Effector memory CD8-positive, alpha-beta T cell (primary cell): ENCODE measurements around the gene NEUROD2.

ENCODE experiments used
- ATAC-seq: fragments of 150-1000 bp; cut with Tn5 transposase; replicated peaks from 2 replicates; pipeline ENCODE4 v1.10.0; 2021; ENCODE audit warnings: mild to moderate bottlenecking, moderate library complexity
- DNase-seq, 3 experiments: peaks; one replicate each; pipeline ENCODE4 v3.0.0; 2021
- H3K27ac Mint-ChIP-seq, 2 donors: one replicate each; pipeline ENCODE4 v1.8.0; 2022; ENCODE audit warnings: mild to moderate bottlenecking in 2 of 2, mixed read lengths in 2 of 2, moderate library complexity in 2 of 2
- H3K27me3 Mint-ChIP-seq, 2 donors: one replicate each; pipeline ENCODE4 v1.8.0; 2022; ENCODE audit warnings: mixed read lengths in 2 of 2
- H3K36me3 Mint-ChIP-seq: one replicate; pipeline ENCODE4 v1.8.0; 2022; ENCODE audit warnings: mild to moderate bottlenecking, moderate library complexity, mixed read lengths; ENCODE audit not compliant: insufficient read depth
- H3K4me1 Mint-ChIP-seq, 2 donors: one replicate each; pipeline ENCODE4 v1.8.0; 2022; ENCODE audit warnings: low read depth in 2 of 2, mixed read lengths in 2 of 2
- H3K4me3 Mint-ChIP-seq, 2 donors: one replicate each; pipeline ENCODE4 v1.8.0; 2022; ENCODE audit warnings: mild to moderate bottlenecking in 2 of 2, mixed read lengths in 2 of 2, moderate library complexity in 2 of 2
- H3K9me3 Mint-ChIP-seq, 2 donors: one replicate each; pipeline ENCODE4 v1.8.0; 2022; ENCODE audit warnings: mixed read lengths in 2 of 2

Gene NEUROD2

GRCh38 chr17:39641097-39641496 is 33.4 kb upstream of the NEUROD2 start:
- peaks cover 75 to 80% of the 10 kb centered on the region in 2 donors for H3K4me1 Mint-ChIP-seq
- H3K27me3 Mint-ChIP-seq = no peaks in the 10 kb centered on the region
- ATAC-seq = no peak
- no peak for DNase-seq
- H3K36me3 Mint-ChIP-seq = peaks cover 8% of the 10 kb centered on the region
- H3K4me3 Mint-ChIP-seq = no peak overlapping the region
- no peaks in the 10 kb centered on the region for H3K9me3 Mint-ChIP-seq
- H3K27ac Mint-ChIP-seq = peak overlapping the region; percentile 27 to 73

- H3K9me3 Mint-ChIP-seq = no peaks in the 10 kb centered on the region
- ATAC-seq = no peak
Measured at GRCh38 chr17:39640591-39641031, 32.9 kb upstream of the NEUROD2 start.

GRCh38 chr17:39639566-39640458 is 32.1 kb upstream of the NEUROD2 start:
- H3K36me3 Mint-ChIP-seq = peaks cover 1% of the 10 kb centered on the region
- ATAC-seq (no peak), DNase-seq (no peak)
- H3K27ac Mint-ChIP-seq = peak overlapping the region in 1 of 2 donors; percentile 20
- H3K4me3 Mint-ChIP-seq = peak overlapping the region; percentile 19 to 52
- H3K4me1 Mint-ChIP-seq = peaks cover 68 to 69% of the 10 kb centered on the region in 2 donors
- no peaks in the 10 kb centered on the region for H3K9me3 Mint-ChIP-seq
- no peaks in the 10 kb centered on the region for H3K27me3 Mint-ChIP-seq

More at GRCh38 chr17:39640591-39641031, 32.9 kb upstream of the NEUROD2 start:
- Mint-ChIP-seq H3K36me3 (peaks cover 3% of the 10 kb centered on the region), H3K27me3 (no peaks in the 10 kb centered on the region), H3K4me3 (no peak overlapping the region), H3K27ac (peak overlapping the region in 1 of 2 donors; percentile 22), H3K4me1 (peaks cover 75 to 77% of the 10 kb centered on the region in 2 donors)
- no peak for DNase-seq

GRCh38 chr17:39639043-39639442 is 31.3 kb upstream of the NEUROD2 start:
- no peak for DNase-seq
- ATAC-seq = no peak
- H3K36me3 Mint-ChIP-seq = no peaks in the 10 kb centered on the region
- H3K4me1 Mint-ChIP-seq = peaks cover 64 to 67% of the 10 kb centered on the region in 2 donors
- no peaks in the 10 kb centered on the region for H3K27me3 Mint-ChIP-seq
- no peak overlapping the region for H3K27ac Mint-ChIP-seq
- no peaks in the 10 kb centered on the region for H3K9me3 Mint-ChIP-seq
- H3K4me3 Mint-ChIP-seq = peak overlapping the region; percentile 19 to 50

GRCh38 chr17:39638317-39638716 is 30.6 kb upstream of the NEUROD2 start:
- H3K4me1 Mint-ChIP-seq = peaks cover 60 to 61% of the 10 kb centered on the region in 2 donors
- DNase-seq (no peak), ATAC-seq (no peak)
- H3K27ac Mint-ChIP-seq = peak overlapping the region in 1 of 2 donors; percentile 93
- H3K27me3 Mint-ChIP-seq = no peaks in the 10 kb centered on the region
- H3K4me3 Mint-ChIP-seq = peak overlapping the region; percentile 86 to 93
- no peaks in the 10 kb centered on the region for H3K36me3 Mint-ChIP-seq
- H3K9me3 Mint-ChIP-seq = no peaks in the 10 kb centered on the region

- H3K27me3 Mint-ChIP-seq = peaks cover 1 to 4% of the 10 kb centered on the region in 2 donors
- peaks cover 48 to 49% of the 10 kb centered on the region in 2 donors for H3K4me1 Mint-ChIP-seq
- ATAC-seq = peak; percentile 90
- DNase-seq = peak; percentile 83 to 84 (median 84)
- no peaks in the 10 kb centered on the region for H3K36me3 Mint-ChIP-seq
- peak within 1 kb of the TSS; percentile 73 to 93 for H3K27ac Mint-ChIP-seq
- H3K4me3 Mint-ChIP-seq = peak within 1 kb of the TSS; percentile 86 to 93
- H3K9me3 Mint-ChIP-seq = no peaks in the 10 kb centered on the region
Measured at GRCh38 chr17:39636927-39637736, 29.4 kb upstream of the NEUROD2 start, which contains the start of gene STARD3. TSS of gene STARD3 (plus strand) at chr17:39637144. CDS start at chr17:39653532, 16,388 bp downstream.

GRCh38 chr17:39636587-39636926 is 28.8 kb upstream of the NEUROD2 start:
- H3K9me3 Mint-ChIP-seq = no peaks in the 10 kb centered on the region
- H3K27ac Mint-ChIP-seq = peak overlapping the region; percentile 73 to 93
- no peaks in the 10 kb centered on the region for H3K36me3 Mint-ChIP-seq
- peaks cover 7 to 10% of the 10 kb centered on the region in 2 donors for H3K27me3 Mint-ChIP-seq
- no peak for DNase-seq
- H3K4me3 Mint-ChIP-seq = peak overlapping the region; percentile 86 to 93
- H3K4me1 Mint-ChIP-seq = peaks cover 43 to 44% of the 10 kb centered on the region in 2 donors
- ATAC-seq = peak; percentile 2

- peak overlapping the region; percentile 73 to 93 for H3K27ac Mint-ChIP-seq
- peaks cover 34 to 37% of the 10 kb centered on the region in 2 donors for H3K4me1 Mint-ChIP-seq
- H3K4me3 Mint-ChIP-seq = peak overlapping the region; percentile 86 to 93
Measured at GRCh38 chr17:39635614-39636176, 28.0 kb upstream of the NEUROD2 start.

GRCh38 chr17:39634384-39634871 is 26.7 kb upstream of the NEUROD2 start:
- peak in 2 of 3 experiments; percentile 22 to 24 for DNase-seq
- peaks cover 15 to 31% of the 10 kb centered on the region in 2 donors for H3K27me3 Mint-ChIP-seq
- no peaks in the 10 kb centered on the region for H3K36me3 Mint-ChIP-seq
- no peak overlapping the region for H3K27ac Mint-ChIP-seq
- peaks cover 23 to 27% of the 10 kb centered on the region in 2 donors for H3K4me1 Mint-ChIP-seq
- no peak for ATAC-seq
- no peaks in the 10 kb centered on the region for H3K9me3 Mint-ChIP-seq
- H3K4me3 Mint-ChIP-seq = no peak overlapping the region

More at GRCh38 chr17:39635614-39636176, 28.0 kb upstream of the NEUROD2 start:
- Mint-ChIP-seq H3K36me3 (no peaks in the 10 kb centered on the region), H3K27me3 (peaks cover 15 to 18% of the 10 kb centered on the region in 2 donors), H3K9me3 (no peaks in the 10 kb centered on the region)
- ATAC-seq (no peak), DNase-seq (no peak)

- no peaks in the 10 kb centered on the region for H3K9me3 Mint-ChIP-seq
- peaks cover 17 to 38% of the 10 kb centered on the region in 2 donors for H3K27me3 Mint-ChIP-seq
- no peak overlapping the region for H3K27ac Mint-ChIP-seq
- H3K4me1 Mint-ChIP-seq = peaks cover 18 to 20% of the 10 kb centered on the region in 2 donors
- H3K4me3 Mint-ChIP-seq = no peak overlapping the region
- no peaks in the 10 kb centered on the region for H3K36me3 Mint-ChIP-seq
- ATAC-seq (no peak), DNase-seq (no peak)
Measured at GRCh38 chr17:39633570-39634183, 26.0 kb upstream of the NEUROD2 start.

- Mint-ChIP-seq H3K9me3 (no peaks in the 10 kb centered on the region), H3K27ac (peak overlapping the region in 1 of 2 donors; percentile 72), H3K4me3 (no peak overlapping the region), H3K36me3 (no peaks in the 10 kb centered on the region), H3K27me3 (peaks cover 27 to 51% of the 10 kb centered on the region in 2 donors), H3K4me1 (peaks cover 4 to 9% of the 10 kb centered on the region in 2 donors)
- ATAC-seq (no peak), DNase-seq (no peak)
Measured at GRCh38 chr17:39632153-39632941, 24.6 kb upstream of the NEUROD2 start.

- ATAC-seq (no peak), DNase-seq (no peak)
- peaks cover 2 to 8% of the 10 kb centered on the region in 2 donors for H3K4me1 Mint-ChIP-seq
- peak overlapping the region in 1 of 2 donors; percentile 72 for H3K27ac Mint-ChIP-seq
- H3K27me3 Mint-ChIP-seq = peaks cover 31 to 59% of the 10 kb centered on the region in 2 donors
- no peaks in the 10 kb centered on the region for H3K9me3 Mint-ChIP-seq
- no peak overlapping the region for H3K4me3 Mint-ChIP-seq
- no peaks in the 10 kb centered on the region for H3K36me3 Mint-ChIP-seq
Measured at GRCh38 chr17:39631403-39631802, 23.7 kb upstream of the NEUROD2 start.
